ENCODE data around the gene CD300LF.

Gene CD300LF

GRCh38 chr17:74698069-74698468, 14.7 kb downstream of the CD300LF start:
- no peak for DNase-seq (ENCODE audit: extremely low spot score, insufficient read length, low read depth)
- no peak for FAIRE-seq

GRCh38 chr17:74697515-74697914, 15.2 kb downstream of the CD300LF start:
- FAIRE-seq = peak; percentile 26
- no peak for DNase-seq (ENCODE audit: extremely low spot score, insufficient read length, low read depth)

- no peak for FAIRE-seq
- DNase-seq (ENCODE audit: extremely low spot score, insufficient read length, low read depth) = no peak
Observed at GRCh38 chr17:74695629-74696028, 17.1 kb downstream of the CD300LF start.

GRCh38 chr17:74694081-74694480, 18.6 kb downstream of the CD300LF start:
- DNase-seq (ENCODE audit: extremely low spot score, insufficient read length, low read depth) (no peak), FAIRE-seq (no peak)

GRCh38 chr17:74691151-74691550, 21.6 kb downstream of the CD300LF start:
- DNase-seq (ENCODE audit: extremely low spot score, insufficient read length, low read depth) (no peak), FAIRE-seq (no peak)

GRCh38 chr17:74690409-74690825, 22.3 kb downstream of the CD300LF start:
- FAIRE-seq (no peak), DNase-seq (ENCODE audit: extremely low spot score, insufficient read length, low read depth) (no peak)

- no peak for FAIRE-seq
- no peak for DNase-seq (ENCODE audit: extremely low spot score, insufficient read length, low read depth)
Observed at GRCh38 chr17:74687886-74688285, 24.8 kb downstream of the CD300LF start.

- DNase-seq (ENCODE audit: extremely low spot score, insufficient read length, low read depth) (no peak), FAIRE-seq (no peak)
Observed at GRCh38 chr17:74686761-74687160, 26.0 kb downstream of the CD300LF start.

- no peak for FAIRE-seq
- no peak for DNase-seq (ENCODE audit: extremely low spot score, insufficient read length, low read depth)
Observed at GRCh38 chr17:74682471-74683190, 30.1 kb downstream of the CD300LF start.

GRCh38 chr17:74682028-74682427, 30.7 kb downstream of the CD300LF start:
- FAIRE-seq (no peak), DNase-seq (ENCODE audit: extremely low spot score, insufficient read length, low read depth) (no peak)

GRCh38 chr17:74680941-74681340, 31.8 kb downstream of the CD300LF start:
- no peak for DNase-seq (ENCODE audit: extremely low spot score, insufficient read length, low read depth)
- FAIRE-seq = no peak

- DNase-seq (ENCODE audit: extremely low spot score, insufficient read length, low read depth) = no peak
Observed at GRCh38 chr17:74680213-74680612, 32.5 kb downstream of the CD300LF start.

GRCh38 chr17:74679374-74679773, 33.3 kb downstream of the CD300LF start:
- DNase-seq (ENCODE audit: extremely low spot score, insufficient read length, low read depth) (no peak), FAIRE-seq (no peak)

More at GRCh38 chr17:74680213-74680612, 32.5 kb downstream of the CD300LF start:
- FAIRE-seq = no peak

GRCh38 chr17:74678541-74678940, 34.2 kb downstream of the CD300LF start:
- FAIRE-seq (no peak), DNase-seq (ENCODE audit: extremely low spot score, insufficient read length, low read depth) (no peak)

- DNase-seq (ENCODE audit: extremely low spot score, insufficient read length, low read depth) (no peak), FAIRE-seq (no peak)
Observed at GRCh38 chr17:74677558-74678466, 34.9 kb downstream of the CD300LF start.

- no peak for DNase-seq (ENCODE audit: extremely low spot score, insufficient read length, low read depth)
- no peak for FAIRE-seq
Observed at GRCh38 chr17:74671031-74671771, 41.5 kb downstream of the CD300LF start.

- no peak for DNase-seq (ENCODE audit: extremely low spot score, insufficient read length, low read depth)
- FAIRE-seq = no peak
Observed at GRCh38 chr17:74670329-74670728, 42.4 kb downstream of the CD300LF start.

GRCh38 chr17:74663561-74663960, 49.2 kb downstream of the CD300LF start:
- DNase-seq (ENCODE audit: extremely low spot score, insufficient read length, low read depth) (no peak), FAIRE-seq (no peak)

- FAIRE-seq (no peak), DNase-seq (ENCODE audit: extremely low spot score, insufficient read length, low read depth) (no peak)
Observed at GRCh38 chr17:74659889-74660288, 52.8 kb downstream of the CD300LF start.

- FAIRE-seq (no peak), DNase-seq (ENCODE audit: extremely low spot score, insufficient read length, low read depth) (no peak)
Observed at GRCh38 chr17:74658620-74659019, 54.1 kb downstream of the CD300LF start.

Data from GM18507 (cell line).